ENCODE data around the gene FAM13B. TPM values are rescaled to one million over a fixed set of nuclear protein-coding genes. Genes with fewer than 3 reads are reported as not detected.
"Not testable (repeated sequence)": the region's sequence is repeated elsewhere in the genome, so short reads cannot be mapped to it uniquely, and the experiment has no call there.

The FAM13B gene
- total RNA-seq = 21.9 TPM
- long read RNA-seq, full-length matches to known transcripts = 2 of 7 reads
- long read RNA-seq, partial matches to known transcripts = 0 of 7 reads
- long read RNA-seq, other reads (novel, unspliced or antisense) = 5 of 7 reads

GRCh38 chr5:138032572-138033385 is at the start of gene FAM13B:
Gene FAM13B (minus strand): TSS chr5:138033079. CDS start chr5:138019111, 13,968 bp downstream.
- intact Hi-C loops (cut with DNase I) = no loop called here
- peak; percentile 96 for ATAC-seq (ENCODE audit: poor library complexity)
- DNase-seq = peak; percentile 88

DNA sequence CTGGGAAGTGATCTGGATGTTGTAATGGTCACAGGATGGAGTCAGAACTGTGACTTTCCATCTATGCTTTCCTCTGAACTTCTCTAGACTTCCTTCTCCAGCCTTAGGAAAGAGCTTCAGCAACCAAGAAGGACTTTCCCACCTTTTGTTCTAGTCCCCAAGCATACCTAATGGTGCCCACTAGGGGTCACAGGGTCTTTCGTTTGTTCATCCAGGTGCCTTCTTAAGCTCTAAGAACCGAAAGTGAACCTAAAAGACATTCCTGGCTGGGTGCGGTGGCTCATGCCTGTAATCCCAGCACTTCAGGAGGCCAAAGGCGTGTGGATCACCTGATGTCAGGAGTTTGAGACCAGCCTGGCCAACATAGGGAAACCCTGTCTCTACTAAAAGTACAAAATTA is 49.2 kb upstream of the FAM13B start:
- ATAC-seq (ENCODE audit: poor library complexity) (no peak), DNase-seq (no peak)
- intact Hi-C loops (cut with DNase I) = no loop called here

- ATAC-seq (ENCODE audit: poor library complexity) = no peak
- no peak for DNase-seq
- intact Hi-C loops (cut with DNase I) = loop anchor here (5.0 kb wide), 1 partner anchor 54 kb away; no protein-coding TSS in a partner anchor
Observed at GRCh38 chr5:138078006-138078643, 45.2 kb upstream of the FAM13B start.

GRCh38 chr5:138077064-138077696 is 44.3 kb upstream of the FAM13B start:
- peak; percentile 57 for DNase-seq
- peak; percentile 83 for ATAC-seq (ENCODE audit: poor library complexity)
- intact Hi-C loops (cut with DNase I) = loop anchor here (5.0 kb wide), 1 partner anchor 55 kb away; no protein-coding TSS in a partner anchor

- intact Hi-C loops (cut with DNase I) = loop anchor here (5.0 kb wide), 1 partner anchor 33 kb away; no protein-coding TSS in a partner anchor
- ATAC-seq (ENCODE audit: poor library complexity); DNase-seq: not testable (repeated sequence)
Observed at GRCh38 chr5:138070026-138070425, 37.1 kb upstream of the FAM13B start.

DNA sequence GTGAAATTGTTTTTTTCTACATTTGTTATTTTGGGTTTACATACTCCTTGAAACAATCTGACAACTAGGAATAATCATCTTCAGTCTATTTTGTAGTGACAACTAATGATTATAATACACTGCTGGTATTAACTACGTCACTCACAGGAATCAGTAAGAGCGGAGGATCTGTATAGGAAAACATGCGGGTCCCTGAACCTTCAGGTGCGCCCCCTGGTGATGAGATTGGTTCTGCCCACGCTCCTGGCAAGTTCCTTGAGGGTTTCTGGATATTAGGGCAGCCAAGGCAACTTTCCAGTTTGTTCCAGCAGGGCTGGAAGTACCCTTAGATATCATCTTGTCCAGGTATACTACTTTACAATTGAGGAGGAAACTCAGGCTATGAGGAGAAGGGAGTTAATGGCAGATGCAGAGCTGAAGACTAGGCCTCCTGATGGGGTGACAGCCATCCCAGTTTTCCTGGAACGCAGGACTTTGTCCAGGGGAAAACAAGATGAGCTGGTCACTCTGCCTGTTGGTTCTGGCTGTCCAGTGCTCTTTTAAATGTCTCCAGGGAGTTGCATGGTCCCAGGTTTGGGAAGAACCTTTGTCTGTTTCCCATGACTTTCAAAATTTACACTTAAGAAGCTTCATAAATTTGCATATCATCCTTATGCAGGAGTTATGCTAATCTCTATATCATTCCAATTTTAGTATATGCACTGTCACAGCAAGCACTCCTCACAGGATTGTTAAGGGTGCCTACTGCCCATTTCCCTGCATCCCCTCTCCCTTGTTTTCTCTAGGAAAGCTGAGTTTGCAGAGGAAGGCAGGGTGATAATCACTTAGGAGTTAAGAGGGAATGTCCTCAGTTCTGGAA is 36.1 kb upstream of the FAM13B start:
- intact Hi-C loops (cut with DNase I) = no loop called here
- peak; percentile 91 for ATAC-seq (ENCODE audit: poor library complexity)
- DNase-seq = peak; percentile 84

GRCh38 chr5:138067945-138068344 is 35.1 kb upstream of the FAM13B start:
- intact Hi-C loops (cut with DNase I) = no loop called here
- DNase-seq (no peak), ATAC-seq (ENCODE audit: poor library complexity) (no peak)

DNA sequence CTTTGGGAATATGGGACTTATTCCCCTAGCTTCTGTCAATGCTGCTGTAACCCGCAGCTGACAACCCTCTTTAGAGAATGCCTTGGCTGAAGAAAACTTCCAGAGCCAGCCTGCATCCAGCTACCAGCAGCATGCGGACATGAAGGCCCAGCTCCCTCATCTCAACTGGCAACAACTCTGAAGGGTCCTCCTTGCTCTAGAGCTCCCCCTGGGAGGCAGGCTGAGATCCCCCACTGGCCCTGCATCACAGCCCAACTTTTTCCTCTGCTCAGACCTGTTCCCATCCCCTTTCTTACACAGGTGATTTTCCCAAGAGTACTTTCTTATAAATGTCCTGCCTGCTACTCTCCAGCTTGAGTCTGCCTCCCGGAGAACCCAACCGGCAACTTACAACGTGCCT is 32.2 kb upstream of the FAM13B start:
- ATAC-seq (ENCODE audit: poor library complexity) = no peak
- no peak for DNase-seq
- intact Hi-C loops (cut with DNase I) = no loop called here

DNA sequence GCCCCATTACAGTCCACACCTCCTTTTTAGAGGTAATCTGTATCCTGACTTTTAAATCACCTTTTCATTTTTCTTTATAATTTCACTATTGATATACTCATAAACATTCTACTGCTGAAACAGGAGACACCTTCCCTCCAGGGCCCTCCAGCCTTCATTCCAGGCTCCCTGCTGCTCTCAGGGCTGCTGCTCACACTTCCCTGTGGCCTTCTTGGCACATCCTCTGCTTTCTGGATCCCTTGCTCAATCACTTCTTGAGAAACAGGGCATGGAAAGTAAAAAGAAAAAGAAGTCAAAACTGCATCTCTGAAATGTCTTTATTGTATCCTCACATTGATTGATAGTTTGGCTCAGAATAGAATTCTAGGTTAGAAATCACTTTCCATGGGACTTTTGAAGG is 31.6 kb upstream of the FAM13B start:
- ATAC-seq (ENCODE audit: poor library complexity) = no peak
- intact Hi-C loops (cut with DNase I) = no loop called here
- DNase-seq = no peak

DNA sequence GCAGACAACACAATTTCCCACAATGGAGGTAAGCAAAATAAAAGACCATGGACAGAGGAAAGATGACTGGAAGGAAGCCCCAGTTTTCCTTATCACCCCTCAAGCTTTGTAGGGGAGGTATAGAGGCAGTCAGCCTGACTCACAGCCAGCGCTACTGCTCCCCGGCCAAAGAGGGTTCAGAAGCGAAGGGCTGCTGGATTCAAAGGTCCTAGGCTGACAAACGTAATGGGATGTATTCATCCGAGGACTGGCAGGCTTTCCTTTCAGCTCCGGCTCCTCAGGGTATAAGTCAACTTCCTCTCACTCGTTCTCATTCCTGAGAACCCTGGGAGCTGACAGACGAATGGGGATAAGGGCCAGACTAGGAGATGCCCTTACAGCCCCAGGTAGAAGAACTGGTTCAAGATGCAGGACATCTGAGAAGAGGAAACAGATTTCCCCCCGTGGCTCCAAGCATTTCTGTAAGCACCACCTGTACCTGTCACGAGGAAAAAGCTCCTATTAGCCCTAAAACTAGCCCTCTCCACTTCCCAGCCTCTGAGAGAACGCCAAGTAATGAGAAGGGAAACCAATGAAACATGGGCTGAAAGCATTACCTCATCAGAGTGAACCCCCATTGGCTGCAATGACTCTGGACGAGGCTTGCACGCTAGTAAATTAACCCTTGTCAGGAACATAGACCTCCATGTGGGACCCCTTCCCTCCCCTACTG is 22.1 kb upstream of the FAM13B start:
- no peak for DNase-seq
- ATAC-seq (ENCODE audit: poor library complexity) = no peak
- intact Hi-C loops (cut with DNase I) = no loop called here

DNA sequence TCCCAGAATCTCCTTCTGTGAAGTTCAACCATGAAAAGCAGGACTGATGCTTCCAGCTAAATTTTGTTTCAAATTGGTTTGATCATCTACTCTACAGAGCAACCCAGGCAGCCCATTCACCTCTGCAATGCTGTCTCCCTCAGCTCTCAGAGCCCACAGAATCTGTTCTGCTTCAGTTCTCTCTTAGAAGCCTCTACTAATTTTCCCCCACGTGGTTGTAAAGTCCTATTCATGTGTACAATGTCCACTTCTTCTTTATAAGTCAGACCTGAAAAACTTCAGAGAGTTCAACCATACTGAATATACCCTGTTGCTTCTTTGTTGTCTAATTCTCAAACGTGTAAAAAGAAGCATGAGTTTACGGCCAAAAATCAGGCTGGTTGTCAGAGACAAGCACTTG is 21.3 kb upstream of the FAM13B start:
- DNase-seq (no peak), ATAC-seq (ENCODE audit: poor library complexity) (no peak)
- intact Hi-C loops (cut with DNase I) = no loop called here

- ATAC-seq (ENCODE audit: poor library complexity) (no peak), DNase-seq (no peak)
- intact Hi-C loops (cut with DNase I) = no loop called here
Observed at GRCh38 chr5:138053554-138053953, 20.7 kb upstream of the FAM13B start.

GRCh38 chr5:138052718-138053117 is 19.8 kb upstream of the FAM13B start:
- ATAC-seq (ENCODE audit: poor library complexity) = not testable (repeated sequence)

GRCh38 chr5:138051441-138052296 is 18.8 kb upstream of the FAM13B start:
- intact Hi-C loops (cut with DNase I) = no loop called here
- no peak for DNase-seq
- ATAC-seq (ENCODE audit: poor library complexity) = peak; percentile 89

More at GRCh38 chr5:138052718-138053117, 19.8 kb upstream of the FAM13B start:
- DNase-seq; intact Hi-C loops (cut with DNase I): not testable (repeated sequence)

- ATAC-seq (ENCODE audit: poor library complexity); DNase-seq; intact Hi-C loops (cut with DNase I): not testable (repeated sequence)
Observed at GRCh38 chr5:138045283-138045682, 12.4 kb upstream of the FAM13B start.

DNA sequence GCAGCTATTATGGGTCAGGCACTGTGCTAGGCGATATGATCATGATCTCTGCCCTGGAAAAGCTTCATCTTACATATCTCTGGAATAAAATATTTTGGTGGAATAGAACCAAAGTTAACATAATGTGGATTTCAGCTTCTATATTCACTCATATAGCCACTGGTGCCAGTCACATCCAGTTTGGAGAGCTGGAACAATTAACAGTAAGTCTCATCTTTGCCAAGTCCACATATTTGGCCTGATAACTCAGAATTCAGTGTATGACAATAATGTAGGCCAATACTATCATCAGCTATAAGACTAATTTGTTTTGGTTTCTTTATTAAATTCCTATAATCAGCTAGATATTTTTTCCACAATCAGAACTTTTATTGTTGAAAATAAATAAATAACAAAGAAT is 5.9 kb upstream of the FAM13B start:
- DNase-seq (no peak), ATAC-seq (ENCODE audit: poor library complexity) (no peak)
- intact Hi-C loops (cut with DNase I) = loop anchor here (5.0 kb wide), 1 partner anchor 33 kb away; no protein-coding TSS in a partner anchor

Data from Right ventricle myocardium superior (tissue), 1 donor.